HG02763 (cell line): ENCODE measurements around the gene UBC.

ENCODE experiments used
- ATAC-seq: cut with Tn5 transposase; IDR thresholded peaks from one replicate; pipeline ENCODE4 v1.9.1; 2021; ENCODE audit warnings: mild to moderate bottlenecking, moderate library complexity; ENCODE audit not compliant: unreplicated experiment

Gene UBC

DNA sequence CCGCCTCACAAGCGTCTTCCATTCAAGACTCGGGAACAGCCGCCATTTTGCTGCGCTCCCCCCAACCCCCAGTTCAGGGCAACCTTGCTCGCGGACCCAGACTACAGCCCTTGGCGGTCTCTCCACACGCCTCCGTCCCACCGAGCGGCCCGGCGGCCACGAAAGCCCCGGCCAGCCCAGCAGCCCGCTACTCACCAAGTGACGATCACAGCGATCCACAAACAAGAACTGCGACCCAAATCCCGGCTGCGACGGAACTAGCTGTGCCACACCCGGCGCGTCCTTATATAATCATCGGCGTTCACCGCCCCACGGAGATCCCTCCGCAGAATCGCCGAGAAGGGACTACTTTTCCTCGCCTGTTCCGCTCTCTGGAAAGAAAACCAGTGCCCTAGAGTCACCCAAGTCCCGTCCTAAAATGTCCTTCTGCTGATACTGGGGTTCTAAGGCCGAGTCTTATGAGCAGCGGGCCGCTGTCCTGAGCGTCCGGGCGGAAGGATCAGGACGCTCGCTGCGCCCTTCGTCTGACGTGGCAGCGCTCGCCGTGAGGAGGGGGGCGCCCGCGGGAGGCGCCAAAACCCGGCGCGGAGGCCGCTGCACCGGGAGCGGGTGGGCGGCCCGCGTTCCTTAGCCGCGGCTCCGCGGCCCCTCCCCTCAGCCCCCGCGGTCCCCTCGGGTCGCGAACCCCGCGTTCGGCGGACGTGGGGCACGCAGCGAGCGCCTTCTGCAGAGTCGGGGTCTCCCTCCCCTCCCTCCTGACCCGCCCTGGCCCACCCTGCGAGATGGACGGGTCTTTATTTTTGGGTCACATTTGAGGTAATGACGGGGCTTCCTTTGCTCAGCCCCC lies at the start of gene UBC:
TSS of gene UBC (minus strand) at position 259 of the 847 bp plus-strand sequence. CDS start 879 bp downstream, outside the sequence.
- peak; percentile 39 for ATAC-seq

DNA sequence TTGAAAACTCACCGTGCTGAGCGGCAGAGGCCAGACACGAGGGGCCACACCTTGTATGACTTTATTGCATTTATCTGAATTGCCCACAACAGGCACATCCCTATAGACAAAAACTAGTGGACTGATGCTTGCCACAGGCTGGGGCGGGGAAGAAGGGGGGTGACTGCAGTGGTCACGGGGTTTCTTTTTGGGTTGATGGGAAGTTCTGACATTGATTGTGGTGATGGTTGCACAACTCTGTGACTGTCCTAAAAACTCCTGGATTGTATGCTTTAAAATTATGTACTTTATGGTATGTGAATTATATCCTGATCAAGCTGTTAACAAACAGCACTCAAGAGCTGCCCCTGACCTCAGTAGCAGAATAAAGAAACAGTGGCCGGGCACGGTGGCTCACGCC lies 48.8 kb upstream of the UBC start:
- no peak for ATAC-seq

DNA sequence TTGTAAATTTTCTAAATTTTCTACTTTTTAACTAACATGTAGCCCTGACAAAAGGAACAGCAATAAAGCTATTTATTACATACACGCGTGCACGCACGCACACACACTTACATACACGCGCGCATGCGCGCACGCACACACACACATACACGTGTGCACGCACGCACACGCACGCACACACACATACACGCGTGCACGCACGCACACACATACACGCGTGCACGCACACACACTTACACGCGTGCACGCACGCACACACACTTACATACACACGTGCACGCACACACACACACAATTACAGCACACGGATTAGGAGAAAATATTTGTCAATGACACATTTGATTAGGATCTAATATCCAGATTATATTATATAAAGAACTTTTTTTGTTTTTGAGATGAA lies 46.6 kb upstream of the UBC start:
- no peak for ATAC-seq

DNA sequence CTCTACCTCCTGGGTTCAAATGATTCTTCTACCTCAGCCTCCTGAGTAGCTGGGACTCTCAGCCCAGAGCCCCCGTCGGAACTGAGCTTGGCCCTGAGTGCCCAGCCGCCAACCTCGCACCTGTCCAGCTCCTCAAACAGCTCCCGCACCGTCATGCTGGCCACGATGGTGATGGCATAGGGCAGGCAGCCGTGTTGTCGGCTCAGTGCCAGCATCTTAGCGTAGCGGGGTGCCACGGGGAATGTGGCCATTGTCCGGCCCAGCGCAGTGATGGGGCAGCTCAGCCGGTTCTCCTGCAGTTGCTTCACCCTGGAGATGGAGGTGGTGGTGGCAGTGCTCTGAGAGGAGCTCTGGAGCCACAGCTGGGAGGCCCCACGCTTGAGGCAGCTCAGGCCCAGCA lies 42.1 kb upstream of the UBC start:
- no peak for ATAC-seq

DNA sequence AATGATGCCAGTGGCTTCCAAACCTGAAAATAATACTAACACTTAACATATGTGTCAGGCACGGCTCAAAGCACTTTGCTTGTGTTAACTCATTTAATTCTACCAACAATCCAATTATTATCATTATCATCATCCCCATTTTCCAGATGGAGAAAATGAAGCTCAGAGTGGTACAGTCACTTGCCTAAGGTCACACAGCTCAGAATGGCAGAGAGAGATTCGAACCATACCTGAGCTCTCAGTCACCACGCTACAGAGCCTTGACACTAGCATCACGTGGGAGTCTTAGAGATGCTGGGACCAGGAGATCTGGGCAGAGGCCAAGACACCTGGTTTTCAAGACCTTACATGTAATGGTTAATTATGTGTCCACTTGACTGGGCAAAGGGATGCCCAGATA lies 40.3 kb upstream of the UBC start:
- no peak for ATAC-seq

DNA sequence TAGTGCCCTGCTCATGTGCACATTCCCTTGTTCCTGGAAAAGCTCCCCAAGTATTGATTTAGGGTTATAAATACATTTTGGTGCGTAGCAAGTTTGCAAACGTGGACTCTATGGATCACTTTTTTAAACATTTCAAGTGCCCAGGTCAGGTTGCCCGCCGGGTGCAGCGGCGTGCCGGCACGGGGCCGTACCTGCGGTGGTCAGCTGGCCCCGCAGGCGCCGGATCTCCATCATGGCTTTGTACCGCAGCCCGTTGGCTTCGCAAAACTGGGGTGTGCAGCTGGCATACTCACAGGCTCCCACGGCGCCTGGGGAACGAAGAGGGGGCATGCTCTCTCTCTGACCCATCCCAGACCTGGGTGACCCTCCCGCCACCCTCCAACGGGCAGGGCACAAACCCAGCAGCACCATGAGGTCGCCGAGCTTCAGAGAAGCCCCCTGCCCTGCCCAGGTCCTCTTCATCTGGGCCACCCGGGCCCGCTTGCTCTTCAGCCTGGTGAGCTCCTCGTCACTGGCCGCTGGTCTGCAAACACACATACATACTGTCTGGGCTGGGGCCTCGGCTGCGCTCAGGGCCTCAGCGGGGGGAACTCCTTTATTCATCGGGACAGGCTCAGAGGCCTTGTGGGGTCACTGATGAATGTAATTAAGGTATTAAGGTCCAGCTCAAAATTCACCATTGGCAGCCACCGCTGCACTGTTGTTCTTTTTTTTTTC lies 39.4 kb upstream of the UBC start:
- no peak for ATAC-seq

DNA sequence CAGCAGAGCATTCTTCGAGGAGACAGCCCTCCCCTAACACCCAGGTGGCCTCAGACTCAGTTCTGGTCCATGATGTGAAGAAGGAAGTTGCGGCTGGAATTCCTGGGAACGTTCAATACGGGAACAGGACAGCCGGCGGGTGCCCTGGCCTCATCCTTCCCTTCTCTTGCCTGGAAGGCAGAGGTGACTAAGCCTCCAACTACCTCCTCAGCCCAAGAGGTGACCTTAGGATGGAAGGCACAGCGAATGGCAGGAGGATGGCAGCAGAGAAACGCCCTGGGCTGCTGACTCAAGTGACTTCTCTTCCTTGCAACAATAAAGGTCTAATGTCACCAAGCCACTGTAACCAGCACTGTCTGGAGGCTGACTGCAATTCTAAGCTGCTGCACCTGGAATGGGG lies 38.4 kb upstream of the UBC start:
- ATAC-seq = no peak

DNA sequence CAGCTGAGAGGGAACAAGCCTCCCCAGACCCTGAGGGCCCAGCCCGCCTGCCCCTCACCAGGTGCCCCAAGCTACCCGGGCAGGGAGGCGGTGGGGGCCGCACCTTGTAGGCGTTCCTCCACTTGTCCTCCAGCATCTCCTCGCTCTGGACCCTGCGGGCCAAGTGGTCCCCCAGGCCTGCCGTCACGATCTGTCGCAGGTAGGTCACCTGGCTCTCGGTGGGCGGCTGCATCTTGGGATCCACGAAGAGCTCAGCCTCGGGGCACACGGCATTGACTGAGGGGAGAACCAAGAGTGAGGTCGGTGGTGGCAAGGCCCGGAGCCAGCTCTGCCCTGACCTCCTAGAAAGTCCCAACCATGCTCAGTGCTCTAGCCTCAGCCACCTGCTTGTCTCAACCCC lies 37.8 kb upstream of the UBC start:
- ATAC-seq = no peak

DNA sequence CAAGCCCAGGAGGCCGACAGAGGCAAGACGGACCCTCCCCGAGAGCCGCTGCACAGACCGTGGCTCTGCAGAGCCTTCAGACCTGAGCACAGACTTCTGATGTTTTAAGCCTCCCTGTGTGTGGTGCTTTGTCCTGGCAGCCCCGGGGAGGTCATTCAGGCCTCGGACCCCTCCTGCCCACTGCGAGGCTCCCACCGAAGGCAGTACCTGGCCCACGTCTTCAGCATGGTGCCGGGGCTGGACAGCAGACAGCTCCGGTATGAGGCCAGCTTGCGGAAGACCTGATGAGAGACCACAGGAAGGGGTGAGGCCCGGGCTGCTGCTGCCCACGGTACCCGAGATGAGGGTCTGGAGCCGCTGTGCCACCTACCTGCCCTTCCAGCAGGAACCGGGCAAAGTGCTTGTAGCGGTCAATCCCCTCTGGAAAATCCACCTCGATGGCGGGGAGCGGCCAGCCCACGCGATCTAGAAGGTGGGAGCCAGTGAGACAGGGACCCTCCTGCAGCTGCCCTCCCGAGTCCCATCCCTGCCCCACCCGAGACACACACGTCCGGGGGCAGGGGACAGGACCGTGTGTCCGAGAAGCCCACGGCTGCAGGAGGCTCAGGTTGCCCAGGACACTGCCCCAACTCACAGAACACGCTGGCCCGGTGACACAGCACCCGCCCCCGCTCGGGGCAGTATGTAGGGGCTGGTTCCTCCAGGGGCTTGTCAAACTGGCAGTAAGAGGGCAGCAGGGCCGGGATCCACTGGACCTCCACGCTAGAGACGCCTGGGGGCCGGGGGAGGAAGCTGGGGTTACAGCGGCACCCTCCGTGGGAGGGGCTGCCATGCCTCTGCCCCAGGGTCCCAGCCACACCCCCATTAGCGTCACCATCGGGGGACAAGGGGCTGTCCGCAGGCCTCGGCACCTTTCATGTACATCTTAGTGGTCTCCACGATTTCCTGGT lies 35.6 kb upstream of the UBC start:
- no peak for ATAC-seq

DNA sequence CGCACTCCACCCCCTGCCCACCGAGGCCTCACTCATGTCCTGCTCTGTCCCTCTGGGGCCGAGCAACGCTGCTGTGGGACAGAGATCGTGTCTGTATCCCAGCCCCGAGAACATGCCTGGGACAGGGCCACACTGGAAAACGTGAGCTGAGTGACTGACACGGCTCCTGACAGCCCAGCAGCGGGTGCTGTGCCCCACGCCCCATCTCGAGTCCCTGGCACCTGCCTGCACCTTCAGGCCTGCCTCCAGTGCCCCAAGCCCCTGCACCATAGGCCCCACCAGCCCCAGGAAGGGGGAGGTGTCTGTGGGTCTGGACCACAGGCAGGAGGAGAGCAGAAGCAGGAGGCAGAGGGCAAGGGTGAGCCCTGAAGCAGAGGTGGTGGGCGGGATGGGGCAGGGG lies 34.6 kb upstream of the UBC start:
- ATAC-seq = no peak

DNA sequence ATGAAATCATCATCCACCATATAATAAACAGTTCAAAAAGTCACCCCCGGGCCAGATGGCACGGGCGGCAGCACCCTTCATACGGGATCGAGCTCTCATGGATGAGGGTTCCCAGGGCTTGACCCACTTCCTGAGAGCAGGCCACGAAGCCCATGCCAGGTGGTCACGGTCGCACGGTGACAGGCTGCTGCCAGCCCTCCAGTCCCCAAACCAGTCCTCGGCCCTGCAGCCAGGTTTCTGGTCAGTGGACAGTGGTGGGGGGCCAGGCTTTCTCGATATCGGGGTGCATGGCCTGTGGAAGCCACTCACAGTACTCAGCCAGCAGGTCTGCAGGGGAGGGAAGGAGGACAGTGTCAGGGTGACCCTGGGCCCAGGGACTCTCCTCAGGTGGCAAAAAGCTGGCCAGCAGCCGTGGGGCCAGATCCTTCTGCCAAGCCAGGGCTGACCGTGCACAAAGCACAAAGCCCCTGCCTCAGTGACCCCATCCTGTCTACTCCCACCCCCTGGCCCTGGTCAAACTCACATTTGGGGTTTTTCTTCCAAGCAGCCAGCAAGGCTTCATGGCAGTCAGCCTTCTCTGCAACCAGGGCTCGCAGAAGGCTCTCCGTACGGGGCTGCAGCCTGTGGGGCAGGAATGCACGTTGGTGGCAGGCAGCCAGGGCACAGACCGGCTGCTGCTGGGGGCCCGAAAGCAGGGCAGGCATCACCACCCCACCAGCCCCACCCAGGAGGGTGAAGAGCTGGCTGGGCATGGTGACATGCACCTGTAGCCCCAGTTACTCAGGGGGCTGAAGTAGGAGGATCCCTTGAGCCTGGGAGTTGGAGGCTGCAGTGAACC lies 33.3 kb upstream of the UBC start:
- ATAC-seq = no peak

DNA sequence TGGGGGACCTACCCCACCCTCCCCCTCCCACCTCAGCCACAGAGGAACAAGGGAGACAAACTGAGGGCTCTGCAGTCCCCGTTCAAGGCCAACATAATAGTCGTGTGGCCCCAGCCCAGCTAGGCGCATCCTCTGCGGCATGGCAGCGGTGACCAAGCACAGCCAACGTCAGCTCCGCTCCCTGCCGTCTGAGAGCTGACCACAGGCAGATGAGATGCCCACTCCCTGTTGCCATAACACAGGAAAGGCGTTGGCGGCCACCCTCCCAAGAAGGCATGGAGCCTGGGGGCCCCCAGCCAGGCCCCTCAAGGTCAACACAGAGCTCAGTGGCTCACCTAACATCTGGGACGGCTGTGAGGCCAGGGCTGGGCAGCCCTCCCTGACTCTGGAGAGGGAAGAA lies 32.6 kb upstream of the UBC start:
- ATAC-seq = no peak

DNA sequence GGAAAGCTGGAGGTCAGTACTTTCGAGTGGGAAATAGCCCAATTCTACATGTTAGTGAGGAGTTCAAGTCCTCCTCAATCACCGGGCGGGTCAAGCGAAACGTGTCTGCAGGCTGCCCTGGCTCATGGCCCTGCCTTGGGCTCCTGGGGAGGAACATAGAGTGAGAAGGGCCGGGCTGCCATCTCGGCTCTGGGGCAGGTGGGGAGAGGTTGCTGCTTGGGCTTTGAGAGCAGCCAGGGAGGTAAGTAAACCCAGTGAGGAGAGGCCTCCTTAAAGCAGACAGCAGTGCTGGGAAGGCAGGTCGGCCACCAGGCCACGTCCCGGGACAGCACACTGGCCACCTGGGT lies 32.0 kb upstream of the UBC start:
- no peak for ATAC-seq

DNA sequence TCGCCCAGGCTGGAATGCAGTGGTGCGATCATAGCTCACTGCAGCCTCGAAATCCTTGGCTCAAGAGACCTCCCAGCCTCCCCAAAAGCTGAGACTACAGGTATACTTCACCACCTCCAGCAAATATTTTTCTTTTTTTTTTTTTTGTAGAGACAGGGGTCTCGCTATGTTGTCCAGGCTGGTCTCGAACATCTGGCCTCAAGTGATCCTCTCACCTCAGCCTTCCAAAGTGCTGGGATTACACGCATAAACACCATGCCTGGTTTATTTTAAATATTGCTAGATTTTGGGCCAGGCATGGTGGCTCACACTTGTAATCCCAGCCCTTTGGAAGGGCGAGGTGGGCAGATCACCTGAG lies 26.7 kb upstream of the UBC start:
- ATAC-seq = no peak

DNA sequence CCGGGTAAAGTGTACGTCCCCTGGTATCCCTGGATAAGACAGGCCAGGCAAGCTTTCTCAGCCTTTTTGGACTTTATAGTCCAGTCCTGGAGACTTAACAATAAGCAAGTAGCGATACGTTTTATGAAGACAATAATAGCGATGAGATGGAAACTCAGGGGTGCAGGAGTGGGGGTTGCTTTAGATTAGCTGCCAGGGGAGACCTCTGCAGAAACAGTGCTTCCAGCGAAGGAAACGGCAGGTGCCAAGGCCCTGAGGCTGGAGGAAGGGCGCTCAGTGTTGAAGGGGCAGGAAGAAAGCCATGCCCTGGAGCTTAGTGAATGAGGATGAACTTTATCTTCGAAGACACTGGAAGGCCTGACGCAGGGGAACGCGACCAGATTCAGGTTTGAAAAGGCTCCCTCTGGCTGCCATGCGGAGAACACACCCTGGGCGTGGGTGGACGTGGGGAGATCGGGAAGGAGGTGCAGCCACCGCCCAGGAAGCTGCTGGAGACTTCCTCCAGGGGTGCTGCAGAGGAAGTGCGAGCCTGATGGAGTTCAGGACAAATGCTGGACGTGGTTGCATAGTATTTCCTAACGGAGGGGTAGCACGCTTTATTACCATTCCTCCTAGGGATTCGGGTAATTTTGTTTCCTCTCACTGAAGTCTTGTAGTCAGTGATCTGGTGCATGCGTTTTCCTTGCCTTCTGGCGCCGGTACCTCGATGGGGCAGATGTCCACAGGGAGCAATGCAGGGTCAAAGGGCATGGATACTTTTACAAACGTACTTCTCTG lies 26.1 kb upstream of the UBC start:
- peak; percentile 45 for ATAC-seq

DNA sequence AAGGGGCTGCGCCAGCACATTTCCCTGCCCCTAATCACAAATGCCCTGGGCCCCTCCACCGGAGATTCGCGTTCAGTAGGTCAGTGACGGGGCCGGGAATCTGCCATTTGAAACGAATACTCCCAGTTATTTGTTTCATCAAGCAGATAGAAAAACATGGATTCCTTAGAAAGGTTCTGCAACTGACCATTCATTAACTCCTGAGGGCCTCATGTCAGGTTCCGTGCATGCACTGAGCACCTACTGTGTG lies 25.6 kb upstream of the UBC start:
- ATAC-seq = peak; percentile 23

DNA sequence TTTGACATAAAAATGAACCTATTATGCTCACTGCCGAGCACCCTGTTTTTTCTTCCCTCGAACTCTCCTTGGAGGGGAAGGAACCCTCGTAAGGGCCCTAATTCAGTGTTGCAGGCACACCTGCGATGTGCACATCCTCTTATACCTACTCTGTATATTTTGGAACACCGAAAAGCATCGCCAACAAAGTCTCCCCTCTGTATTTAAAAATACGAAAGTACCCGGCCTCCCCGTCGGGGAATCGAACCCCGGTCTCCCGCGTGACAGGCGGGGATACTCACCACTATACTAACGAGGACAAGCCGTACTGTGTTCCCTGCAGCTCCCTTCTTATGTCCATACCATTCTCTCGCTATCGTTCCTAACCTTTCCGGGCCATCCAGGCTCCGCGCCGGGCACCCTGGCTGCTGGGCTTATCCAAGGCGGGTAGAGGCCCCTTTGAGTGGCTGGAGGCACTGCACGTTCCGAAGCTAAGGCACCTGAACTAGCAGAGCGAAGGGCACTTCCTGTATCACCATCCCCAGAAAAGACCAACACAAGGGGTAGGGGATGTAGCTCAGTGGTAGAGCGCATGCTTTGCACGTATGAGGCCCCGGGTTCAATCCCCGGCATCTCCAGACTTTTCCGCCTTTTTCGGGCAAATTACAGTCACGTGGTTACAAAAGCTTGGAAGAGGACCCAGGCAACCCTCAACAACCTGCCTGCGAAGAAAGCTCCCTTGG lies 25.1 kb upstream of the UBC start:
- peak; percentile 61 for ATAC-seq

DNA sequence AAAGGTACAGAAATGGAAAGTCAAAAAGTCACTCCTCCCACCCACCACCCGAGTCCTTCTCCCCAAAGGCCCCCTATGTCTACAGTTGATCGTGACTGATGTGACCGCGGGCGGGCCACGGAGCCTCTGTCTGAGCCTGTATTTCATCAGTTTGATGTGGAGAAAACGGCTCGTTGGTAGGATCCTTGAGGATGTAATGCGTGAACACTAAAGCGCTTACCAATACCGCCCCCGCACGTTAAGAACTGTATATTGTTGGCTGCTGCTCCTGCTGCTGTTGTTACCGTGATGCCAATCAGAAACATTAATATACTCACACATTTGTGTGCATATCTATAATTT lies 24.6 kb upstream of the UBC start:
- ATAC-seq = peak; percentile 28

DNA sequence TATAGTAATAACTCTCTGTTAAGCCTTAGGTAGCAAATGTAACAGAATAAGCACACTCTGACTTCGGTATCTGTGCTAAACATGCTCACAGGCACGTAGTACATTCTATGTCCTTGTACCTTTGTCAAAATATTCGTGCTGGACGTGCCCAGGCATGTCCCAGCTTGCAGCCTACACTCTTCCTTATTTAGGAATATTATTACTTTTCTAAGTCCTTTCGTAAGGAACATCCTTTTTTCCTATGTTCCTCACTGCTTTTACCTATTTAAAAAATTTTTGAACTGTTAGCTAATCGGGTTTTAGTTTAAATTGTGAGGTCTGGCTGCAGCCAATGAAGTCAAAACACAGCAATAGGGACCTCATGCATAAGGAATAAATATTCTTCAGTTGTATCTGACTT lies 24.1 kb upstream of the UBC start:
- no peak for ATAC-seq

DNA sequence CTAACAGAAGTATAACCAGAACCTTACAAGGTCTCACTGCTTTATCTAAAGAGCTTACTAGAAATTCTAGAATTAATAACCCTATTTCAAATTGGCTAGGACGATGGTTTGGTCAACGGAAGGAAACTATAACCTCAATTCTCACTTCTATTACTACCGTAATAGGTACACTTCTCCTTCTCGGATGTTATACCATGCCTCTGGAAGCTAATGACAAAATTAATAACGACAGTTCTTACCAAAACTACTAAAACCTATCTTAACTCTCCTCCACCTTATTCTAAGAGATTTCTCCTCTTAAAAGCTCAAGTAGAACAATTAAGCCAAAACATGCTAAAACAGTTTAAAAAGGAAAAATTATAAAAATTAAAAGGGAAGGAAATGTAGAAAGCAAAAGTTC lies 23.7 kb upstream of the UBC start:
- no peak for ATAC-seq
